Mucosa of gallbladder (tissue), 1 donor: Measurements from ENCODE around the gene TRIM10. TPM values are rescaled to one million over a fixed set of nuclear protein-coding genes. Genes with fewer than 3 reads are reported as not detected.

Experiments used
- total RNA-seq: library from RNA; stranded (reverse); gene quantifications from one replicate; pipeline ENCODE4 v1.2.1, GENCODE V29; 2021
- donor health status: DM: no; HTN: no; CAD: no.

TRIM10 gene
- total RNA-seq, 1 donor from 2014 or later: 5.4 TPM

Other genes with a start within 250 kb of the TRIM10 start
- 1,097 TPM for gene HLA-A, start 218.7 kb downstream of the TRIM10 start, total RNA-seq
- gene POLR1H, start 99.9 kb downstream of the TRIM10 start, total RNA-seq: 19.5 TPM
- 76.9 TPM for gene PPP1R11, start 94.0 kb downstream of the TRIM10 start, total RNA-seq
- gene RNF39, start 85.4 kb downstream of the TRIM10 start, total RNA-seq: 2.5 TPM
- 3.1 TPM for gene TRIM31, start 48.1 kb downstream of the TRIM10 start, total RNA-seq
- not detected for gene TRIM40, start 25.1 kb downstream of the TRIM10 start, total RNA-seq
- 19.6 TPM for gene TRIM15, start 2.3 kb upstream of the TRIM10 start, total RNA-seq
- gene TRIM26, start 52.2 kb upstream of the TRIM10 start, total RNA-seq: 72.4 TPM
- gene TRIM39, start 165.7 kb upstream of the TRIM10 start, total RNA-seq: 14.0 TPM
- 42.6 TPM for gene RPP21, start 183.9 kb upstream of the TRIM10 start, total RNA-seq